GM18502 (cell line): Measurements from ENCODE around the gene BRPF1.

Source experiments
- ATAC-seq: cut with Tn5 transposase; IDR thresholded peaks from one replicate; pipeline ENCODE4 v1.9.1; 2021; ENCODE audit warnings: mild to moderate bottlenecking; ENCODE audit not compliant: unreplicated experiment, poor library complexity

The BRPF1 gene

DNA sequence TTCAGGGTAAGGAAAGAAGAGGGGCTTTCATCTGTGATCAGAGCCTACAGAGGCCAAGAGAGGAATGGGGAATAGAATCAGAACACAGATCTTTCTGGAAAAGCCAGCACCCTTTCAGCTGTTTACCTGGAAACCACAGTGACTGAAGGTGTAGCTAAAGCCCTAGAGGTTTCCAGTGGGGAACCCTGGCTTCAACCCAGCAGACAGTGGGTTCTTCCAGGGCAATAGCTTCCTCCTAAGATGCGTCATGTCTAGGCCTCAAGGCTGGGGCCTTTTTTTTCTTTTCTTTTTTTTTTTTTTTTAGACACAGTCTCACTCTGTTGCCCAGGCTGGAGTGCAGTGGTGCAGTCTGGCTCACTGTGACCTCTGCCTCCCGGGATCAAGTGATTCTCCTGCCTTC, 31.0 kb upstream of the BRPF1 start:
- no peak for ATAC-seq

DNA sequence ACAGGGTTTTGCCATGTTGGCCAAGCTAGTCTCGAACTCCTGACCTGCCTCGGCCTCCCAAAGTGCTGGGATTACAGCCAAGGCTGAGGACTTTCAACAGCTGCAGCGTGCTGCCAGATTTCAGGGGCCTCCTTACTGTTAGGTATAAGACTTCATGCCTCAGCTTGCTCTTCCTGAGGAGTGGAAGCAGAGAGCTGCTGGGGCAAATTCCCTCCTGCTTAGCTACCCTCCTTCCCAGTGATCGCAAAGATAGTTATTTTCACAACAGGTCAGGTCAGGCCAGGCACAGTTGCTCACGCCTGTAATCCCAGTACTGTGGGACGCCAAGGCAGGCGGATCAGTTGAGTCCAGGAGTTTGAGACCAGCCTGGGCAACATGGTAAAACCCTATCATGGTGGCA, 30.5 kb upstream of the BRPF1 start:
- ATAC-seq = no peak

DNA sequence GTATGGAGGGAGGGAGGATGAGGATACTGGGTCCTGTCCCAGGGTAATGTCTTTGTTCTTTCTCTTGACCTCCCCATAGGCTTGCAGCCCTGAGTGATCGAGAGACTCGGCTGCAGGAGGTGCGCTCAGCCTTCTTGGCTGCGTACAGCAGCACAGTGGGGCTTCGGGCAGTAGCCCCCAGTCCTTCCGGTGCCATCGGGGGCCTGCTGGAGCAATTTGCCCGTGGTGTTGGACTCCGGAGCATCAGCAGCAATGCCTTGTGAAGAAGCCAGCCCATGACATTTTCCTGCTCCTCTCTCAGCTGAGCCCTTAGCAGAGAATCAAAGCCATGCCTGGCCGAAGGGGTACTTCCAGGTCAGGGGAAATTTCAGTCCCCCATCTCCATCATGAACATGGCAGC, 29.8 kb upstream of the BRPF1 start:
- no peak for ATAC-seq

DNA sequence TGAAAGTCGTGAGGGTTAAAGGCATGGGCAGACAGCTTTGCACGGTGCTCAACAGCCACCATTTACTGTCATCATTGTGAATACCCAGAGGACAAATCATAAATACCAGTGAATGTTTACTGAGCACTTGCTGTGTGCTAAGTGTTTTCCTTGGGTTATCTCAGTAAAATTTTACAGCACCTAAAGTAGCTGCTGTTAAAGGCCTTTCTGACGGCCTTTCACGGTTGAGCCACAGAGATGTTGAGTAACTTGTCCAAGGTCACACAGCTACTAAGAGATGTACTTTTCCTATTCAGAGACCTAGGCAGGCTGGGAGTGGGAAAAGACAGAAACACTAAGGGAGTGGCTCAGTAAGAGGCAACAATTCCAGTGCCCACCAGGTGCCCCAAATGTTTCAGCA, 28.3 kb upstream of the BRPF1 start:
- no peak for ATAC-seq

DNA sequence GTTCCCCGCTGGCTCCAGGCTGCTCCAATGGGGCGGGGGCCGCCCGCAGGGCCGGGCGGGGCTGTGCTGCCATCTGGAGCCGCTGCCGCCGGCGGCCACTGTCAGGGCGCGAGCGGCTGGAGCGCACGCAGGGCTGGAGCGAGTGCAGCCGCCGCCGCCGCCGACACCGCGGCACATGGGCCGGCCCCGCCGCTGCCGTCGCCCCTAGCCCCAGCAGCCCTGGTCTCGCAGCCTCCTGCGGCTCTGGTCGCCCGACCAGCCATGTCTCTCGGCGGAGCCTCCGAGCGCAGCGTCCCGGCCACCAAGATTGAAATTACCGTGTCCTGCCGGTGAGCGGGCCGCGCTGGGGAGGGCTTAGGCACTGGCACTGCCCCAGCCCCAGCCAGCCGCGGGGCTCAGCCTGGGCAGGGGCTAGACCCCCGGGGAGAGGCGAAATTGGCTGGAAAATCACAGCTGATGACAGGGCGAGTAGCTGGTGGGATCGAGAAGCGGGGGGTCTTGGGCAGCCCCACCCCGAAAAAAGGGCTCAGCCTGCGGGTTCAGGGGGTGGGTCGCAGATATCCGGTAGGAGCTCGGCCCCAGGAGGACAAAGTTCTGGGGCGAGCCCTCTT, 27.7 kb upstream of the BRPF1 start, which contains the start of gene CPNE9:
Gene CPNE9, plus strand, starts transcription at position 98 of the 611 bp plus-strand sequence. Its CDS starts 164 bp downstream, at position 262.
- no peak for ATAC-seq

DNA sequence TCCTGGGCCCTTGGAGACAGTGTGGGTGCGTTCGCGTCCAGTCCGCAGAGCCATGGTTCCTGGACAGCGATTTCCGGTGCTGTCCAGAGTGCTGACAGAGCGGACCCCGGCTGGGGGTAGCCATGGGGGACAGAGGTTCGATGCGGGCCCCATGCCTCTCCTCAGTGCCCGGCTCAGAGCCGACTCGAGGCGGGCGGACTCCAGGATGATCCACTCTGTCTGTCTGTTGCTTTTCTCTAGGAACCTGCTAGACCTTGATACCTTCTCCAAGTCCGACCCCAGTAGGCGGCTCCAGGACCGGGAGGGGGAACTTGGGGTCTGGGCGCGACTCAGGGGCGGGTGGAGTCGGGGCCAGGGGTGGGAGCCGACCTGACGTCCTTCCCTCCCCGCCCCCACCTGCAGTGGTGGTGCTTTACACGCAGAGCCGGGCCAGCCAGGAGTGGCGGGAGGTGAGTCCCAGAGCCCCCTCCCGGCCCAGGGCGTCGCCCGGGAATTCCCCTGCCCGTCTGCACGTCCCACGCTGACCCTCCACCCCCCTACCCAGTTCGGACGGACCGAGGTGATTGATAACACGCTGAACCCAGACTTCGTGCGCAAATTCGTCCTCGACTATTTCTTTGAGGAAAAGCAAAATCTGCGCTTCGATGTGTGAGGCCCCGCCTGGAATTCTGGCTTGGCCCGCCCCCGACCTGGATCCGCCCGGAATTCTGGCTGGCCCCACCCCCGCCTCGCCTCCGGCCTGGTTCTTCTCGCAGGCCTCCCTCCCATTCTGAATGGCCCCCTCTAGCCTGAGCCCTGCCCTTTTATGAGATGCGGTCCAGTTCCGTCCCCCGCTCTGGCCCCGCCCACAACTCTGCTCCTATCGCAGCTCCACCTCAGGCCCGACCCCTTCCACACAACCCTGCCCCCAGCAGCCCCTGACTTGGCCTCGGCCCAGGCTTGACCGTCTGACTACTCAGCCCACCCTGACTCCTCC, 26.9 kb upstream of the BRPF1 start:
- no peak for ATAC-seq

DNA sequence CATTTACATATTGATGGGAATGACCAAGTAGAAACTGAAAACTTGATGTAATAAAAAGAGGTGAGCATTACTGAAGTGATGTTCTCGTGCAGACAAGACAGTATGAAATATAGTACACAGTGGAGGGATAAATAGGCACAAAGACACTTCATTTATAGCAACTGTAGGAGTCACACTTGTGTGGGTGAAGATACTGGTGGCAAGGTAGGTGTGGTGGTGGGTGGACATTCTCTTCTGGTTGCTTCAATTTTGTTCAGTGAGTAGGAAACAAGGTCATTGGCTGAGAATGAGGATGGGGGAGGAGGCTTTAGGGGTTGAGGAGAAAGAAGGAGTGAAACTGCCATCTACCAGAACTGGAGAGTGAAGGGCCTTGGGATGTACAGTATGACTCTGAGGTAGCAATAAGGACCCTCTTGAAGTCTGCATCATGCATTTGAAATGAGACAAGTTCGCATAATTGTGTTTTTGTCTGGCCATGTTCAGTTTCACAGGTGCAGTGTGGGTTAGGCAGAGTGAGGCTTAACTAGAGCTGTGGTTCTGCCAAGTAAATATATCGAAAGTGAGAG, 21.3 kb upstream of the BRPF1 start:
- no peak for ATAC-seq

DNA sequence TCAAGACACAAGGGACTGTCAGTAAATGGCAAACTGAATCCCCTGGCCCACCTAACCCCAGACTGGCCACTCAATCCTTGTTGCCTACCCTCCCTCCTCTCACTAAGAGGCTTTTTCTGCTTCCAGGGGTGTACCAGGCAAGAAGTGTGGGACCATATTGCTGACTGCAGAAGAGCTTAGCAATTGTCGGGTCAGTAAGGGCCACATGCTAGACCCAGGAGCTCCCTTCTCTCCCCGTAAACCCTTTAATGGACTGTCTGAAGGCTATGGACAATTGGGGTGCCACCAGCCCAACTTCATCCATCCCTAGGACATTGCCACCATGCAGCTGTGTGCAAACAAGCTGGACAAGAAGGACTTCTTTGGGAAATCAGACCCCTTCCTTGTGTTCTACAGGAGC, 19.1 kb upstream of the BRPF1 start:
- ATAC-seq = no peak

DNA sequence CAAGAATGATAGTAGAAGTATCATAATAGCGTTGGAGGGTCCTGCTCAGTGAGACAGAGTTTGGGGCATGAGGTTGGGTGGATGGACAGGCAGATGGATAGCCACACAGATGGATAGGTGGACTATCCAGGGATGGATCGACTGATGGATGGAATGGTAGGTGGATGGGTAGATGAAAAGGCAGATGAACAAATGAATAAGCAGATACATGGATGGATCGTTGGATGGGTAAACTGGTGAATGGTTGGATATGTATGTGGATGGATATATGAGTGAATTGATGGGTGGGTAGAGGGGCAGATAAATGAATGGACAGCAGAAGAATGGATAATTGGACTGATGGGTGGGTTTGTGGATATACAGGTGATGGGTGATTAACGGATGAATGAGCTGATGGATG, 18.4 kb upstream of the BRPF1 start:
- no peak for ATAC-seq

DNA sequence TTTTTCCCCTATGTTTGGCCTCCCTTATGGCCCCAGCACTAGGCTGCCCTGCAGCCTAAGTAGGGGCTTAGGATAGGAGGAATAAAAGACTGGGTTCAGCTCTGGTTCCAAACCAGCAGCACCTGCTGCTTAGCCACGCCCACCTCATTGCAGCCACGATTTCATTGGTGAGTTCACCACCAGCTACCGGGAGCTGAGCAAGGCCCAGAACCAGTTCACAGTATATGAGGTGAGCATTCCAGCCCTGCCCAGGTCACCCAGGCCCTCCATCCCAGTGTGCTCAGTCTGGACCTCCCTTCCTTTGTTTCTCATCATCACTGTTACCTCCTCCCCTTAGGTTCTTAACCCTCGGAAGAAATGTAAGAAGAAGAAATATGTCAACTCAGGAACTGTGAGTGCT, 16.4 kb upstream of the BRPF1 start:
- ATAC-seq = no peak

DNA sequence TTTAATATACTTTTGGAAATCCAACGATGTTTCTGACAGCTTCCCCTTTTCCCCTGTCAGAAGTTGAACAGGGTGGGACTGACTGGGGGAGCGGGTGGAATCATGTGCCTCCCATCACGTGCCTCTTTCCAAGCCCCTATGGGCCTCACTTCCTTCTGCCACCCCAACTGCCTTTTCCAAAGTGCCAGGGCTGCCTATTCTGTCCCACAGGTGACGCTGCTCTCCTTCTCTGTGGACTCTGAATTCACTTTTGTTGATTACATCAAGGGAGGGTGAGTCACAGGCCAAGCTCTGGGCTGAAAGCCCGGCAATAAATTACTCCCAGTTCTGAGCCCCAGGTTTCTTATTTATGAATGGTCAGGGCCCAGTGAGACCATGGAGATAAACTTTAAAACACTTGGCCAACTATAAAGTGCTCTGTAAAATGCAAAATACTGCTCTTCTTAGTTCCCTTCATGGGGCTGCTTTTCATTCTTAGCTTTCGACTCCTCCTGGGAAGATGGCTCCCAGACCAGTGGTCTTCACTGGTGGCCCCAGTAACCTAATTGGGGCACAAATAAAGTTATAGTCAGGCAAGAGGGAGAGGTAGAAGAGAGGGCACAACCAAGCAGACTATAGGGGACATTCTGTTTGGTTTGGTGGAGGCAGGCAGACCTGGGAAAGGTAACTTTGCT, 15.6 kb upstream of the BRPF1 start:
- no peak for ATAC-seq

DNA sequence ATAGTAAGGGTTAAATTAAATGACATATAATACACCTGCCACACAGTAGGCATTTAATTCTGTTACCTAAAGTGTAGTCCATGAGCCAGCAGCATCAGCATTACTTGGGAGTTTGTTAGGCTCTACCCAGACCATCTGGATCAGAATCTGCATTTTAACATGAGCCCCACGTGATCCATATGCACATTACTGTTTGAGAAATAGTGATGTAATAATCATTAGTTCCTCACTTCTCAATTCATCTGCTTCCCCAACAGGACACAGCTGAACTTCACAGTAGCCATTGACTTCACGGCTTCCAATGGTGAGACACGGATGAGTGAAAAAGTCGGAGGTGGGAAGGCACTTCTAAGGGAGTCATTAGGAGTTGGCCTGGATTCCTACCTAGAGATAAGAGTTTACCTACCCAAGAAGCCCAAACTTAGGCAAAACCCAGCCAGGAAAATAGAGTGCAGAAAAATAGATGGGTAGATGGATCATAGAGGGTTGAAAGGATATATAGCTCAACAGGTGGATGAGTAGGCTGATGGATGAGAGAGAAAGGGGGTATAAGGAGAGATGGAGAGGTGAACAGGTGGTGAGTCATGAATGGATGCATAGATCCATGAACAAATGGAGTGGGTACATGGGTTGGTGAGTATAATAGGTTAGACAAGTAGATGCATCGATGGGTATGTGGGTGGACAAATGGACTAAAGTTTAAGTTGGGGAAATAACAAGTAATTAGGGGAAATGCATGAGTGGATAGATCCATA, 14.6 kb upstream of the BRPF1 start:
- ATAC-seq = no peak

DNA sequence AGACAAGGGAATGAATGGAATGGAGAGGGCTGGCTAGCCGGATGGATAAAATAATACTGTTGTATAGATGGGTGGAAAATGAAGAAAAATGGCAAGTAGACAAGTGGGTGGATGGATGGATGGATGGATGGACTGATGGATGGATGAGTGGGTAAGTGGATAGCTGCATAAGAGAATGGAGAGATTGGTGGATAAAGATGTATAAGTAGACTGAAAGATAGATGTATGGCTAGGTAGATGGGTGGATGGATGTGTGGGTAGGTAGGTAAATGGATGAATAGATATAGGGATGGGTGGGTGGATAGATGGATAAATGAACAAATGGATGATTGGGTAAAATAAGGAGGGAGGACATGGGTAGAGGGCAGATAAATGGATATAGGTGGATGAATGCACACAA, 14.0 kb upstream of the BRPF1 start:
- ATAC-seq = no peak

DNA sequence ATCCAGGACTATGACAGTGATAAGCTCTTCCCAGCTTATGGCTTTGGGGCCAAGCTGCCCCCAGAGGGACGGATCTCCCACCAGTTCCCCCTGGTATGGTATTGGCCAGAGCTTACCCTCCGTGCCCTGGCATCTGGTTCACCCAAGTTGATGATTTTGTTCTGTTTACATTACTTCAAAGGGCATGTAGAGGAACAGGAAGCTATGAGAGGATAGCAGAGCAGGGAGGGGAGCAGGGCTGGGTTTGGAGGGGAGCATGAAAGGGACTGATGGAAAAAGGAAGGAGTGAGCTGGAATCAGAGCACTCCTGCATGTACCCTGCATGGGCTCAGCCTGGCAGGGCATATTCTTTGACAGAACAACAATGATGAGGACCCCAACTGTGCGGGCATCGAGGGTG, 13.4 kb upstream of the BRPF1 start:
- no peak for ATAC-seq

DNA sequence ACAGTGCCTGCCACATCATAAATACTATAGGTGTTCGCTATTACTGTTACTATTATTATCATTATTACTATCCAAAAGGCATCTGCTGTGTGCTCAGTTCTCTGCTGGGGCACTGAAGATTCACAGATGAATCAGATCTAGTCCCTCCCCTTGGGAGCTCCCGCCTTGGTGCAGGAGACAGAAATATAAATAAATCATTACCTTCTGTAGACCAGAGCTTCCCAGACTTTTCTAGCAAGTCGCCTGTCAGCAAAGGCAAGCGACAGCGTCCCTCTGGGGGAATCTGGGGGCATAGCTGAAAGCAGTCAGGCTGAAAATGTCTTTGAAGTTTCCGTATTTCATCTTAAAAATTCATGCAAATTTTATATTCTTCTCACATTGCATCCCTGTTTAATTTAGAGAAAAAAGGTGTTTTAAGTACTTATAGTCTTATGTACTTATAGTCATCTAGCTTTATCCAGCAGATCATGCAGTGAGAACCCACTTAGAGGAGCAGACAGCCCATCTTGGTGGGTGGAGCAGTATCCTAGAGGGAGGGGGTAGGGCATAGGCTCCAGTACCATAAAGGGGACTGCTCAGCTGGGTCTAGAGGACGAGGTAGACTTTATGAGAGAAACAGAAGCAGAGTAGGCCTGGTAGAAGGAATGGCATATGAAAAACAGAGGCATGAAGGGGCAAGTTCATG, 10.4 kb upstream of the BRPF1 start:
- no peak for ATAC-seq

DNA sequence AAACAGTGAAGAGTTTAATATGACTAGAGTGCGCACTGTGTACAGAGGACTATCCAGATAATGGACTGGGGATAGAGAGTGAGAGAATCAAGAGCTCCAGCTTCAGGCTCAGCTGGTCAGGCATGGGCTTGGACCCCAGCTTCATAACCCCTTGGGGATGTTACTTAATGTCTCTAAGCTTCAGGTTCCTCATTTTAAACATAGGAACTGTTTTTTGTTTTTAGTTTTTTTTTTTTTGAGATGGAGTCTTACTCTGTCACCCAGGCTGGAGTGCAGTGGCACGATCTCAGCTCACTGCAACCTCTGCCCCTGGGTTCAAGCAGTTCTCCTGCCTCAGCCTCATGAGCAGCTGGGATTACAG, 9.9 kb upstream of the BRPF1 start:
- ATAC-seq = no peak

DNA sequence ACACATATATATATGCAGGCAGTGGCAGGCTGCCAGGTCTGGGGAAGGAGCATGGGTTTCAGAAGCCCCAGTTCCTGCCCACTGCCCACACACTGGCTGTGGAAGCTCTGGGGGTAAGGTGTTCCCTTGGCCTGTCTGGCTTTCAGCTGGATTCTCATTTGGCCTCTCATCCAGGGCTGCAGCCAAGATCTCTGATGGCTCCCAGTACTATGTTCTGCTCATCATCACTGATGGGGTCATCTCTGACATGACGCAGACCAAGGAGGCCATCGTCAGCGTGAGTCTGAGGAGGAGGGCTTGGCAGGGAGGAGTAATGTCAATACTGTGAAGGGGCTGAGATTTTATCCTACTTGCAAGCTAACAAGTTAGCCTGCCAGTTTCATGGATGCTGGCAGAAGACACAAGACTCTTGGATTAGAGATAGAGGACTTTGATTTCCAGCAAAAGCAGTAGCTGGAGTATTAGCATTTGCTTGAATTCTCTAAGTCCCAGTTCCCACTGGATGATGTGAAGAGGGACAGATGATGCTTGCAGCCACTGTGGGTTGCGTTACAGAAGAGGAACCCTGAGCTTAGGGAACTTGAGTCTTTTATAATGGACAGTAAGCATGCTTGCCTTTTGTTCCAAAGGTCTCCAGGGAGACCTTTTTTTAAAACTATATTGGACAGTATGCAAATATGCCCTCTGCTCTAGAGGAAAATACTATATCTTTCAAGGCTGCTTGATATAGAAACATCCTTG, 5.6 kb upstream of the BRPF1 start:
- ATAC-seq = no peak

DNA sequence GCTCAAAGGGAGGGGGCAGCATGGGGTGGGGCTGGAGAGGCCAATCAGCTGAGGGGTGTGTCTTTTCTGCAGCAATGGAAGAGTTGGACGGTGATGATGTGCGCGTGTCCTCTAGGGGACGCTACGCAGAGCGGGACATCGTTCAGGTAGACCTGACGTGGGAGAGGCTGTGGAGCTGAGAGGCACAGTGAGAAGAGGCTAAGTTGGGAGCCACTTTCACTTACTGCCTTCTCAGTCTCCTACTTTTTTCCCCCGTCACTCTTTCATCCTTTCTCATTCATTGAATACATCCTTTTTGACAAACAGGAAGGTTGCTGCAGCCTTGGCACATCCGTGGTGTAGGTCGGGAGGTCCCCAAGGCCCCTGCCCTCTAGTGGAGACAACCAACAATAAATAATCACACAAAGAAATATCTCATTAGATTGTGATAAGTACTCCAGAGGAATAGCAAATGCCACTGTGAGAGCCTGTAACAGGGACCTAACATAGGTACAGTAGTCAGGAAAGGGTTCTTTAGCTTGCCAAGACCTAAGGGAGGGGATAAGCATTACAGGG, 4.4 kb upstream of the BRPF1 start:
- no peak for ATAC-seq

DNA sequence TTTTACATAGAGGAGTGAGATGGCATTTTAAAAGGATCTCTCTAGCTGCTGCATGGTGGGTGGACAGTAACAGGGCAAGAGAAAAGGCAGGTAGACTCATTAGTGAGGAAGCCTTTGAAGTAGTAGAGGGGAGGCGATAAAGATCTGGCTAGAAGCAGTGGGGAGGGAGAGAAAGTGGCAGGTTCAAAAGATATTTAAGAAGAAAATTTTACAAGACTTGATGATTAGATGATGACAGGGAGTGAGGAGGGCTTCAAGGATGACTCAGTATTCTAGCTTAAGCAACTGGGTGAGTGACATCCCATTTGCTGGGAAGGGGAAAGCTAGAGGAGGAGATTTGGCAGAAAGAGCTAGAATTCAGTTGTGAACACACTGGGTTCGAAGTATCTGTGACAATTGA, 3.8 kb upstream of the BRPF1 start:
- ATAC-seq = no peak
